Measurements from ENCODE around the gene EPYC.

The EPYC gene, protein sequence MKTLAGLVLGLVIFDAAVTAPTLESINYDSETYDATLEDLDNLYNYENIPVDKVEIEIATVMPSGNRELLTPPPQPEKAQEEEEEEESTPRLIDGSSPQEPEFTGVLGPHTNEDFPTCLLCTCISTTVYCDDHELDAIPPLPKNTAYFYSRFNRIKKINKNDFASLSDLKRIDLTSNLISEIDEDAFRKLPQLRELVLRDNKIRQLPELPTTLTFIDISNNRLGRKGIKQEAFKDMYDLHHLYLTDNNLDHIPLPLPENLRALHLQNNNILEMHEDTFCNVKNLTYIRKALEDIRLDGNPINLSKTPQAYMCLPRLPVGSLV

GRCh38 chr12:91004872-91005271 is at the start of gene EPYC:
EPYC (minus strand) TSS chr12:91004972; CDS start chr12:91002565, 2,407 bp downstream.
- no peak for DNase-seq

DNA sequence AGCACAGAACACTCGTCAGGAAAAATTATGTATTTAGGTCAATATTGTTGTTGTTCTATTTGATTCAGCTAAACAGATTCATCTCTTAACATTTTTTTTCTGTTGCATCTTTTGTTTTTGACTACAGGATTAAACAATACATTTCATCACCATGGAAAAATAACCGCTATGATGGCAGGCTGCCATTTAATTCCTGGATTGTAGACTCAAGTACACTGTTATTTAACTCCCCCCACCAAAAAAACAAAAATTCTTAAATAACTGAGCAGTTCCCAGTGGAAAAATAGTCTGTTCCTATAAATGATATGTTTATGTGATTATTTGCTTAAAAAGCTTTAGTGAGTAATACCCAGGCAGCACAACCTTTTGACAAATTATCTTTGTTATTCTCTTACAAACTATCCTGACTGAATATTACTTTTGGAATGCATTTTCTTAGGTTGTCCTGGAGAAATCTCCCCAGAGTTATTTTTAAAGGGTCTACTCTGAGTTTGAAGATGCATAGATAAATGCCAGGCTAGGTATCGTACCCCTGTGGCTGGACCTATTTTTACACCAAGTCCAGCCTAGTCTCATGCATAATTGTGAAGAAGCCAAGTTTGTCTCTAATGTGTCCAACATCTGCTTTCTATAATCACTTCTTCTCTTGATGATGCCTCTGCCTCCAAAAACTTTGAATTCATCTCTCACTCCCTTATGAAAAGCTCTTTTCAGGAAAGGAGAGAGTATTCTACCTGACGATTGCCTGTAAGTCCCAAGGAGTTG is 49.4 kb upstream of the EPYC start:
- peak; percentile 70 for DNase-seq

GRCh38 chr12:91052026-91052425 is 47.3 kb upstream of the EPYC start:
- no peak for DNase-seq

DNA sequence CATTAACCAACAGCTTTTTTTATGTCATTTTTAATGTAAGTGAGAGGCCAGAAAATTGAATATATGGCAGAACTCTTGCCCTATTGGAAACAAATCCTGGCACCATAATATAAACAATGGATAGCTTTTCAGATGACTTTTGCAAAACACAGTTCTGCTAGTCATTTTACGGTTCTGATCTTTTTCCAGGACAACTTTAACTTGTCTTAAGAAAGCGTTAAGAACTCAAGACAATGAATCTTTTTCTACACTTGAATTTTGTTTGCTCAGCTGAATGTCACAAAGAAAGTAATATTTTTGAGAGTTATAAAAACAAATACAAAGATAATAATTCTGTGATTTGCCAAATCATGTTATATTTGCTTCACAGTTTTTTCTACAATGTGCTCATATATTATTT is 39.8 kb upstream of the EPYC start:
- DNase-seq = no peak

DNA sequence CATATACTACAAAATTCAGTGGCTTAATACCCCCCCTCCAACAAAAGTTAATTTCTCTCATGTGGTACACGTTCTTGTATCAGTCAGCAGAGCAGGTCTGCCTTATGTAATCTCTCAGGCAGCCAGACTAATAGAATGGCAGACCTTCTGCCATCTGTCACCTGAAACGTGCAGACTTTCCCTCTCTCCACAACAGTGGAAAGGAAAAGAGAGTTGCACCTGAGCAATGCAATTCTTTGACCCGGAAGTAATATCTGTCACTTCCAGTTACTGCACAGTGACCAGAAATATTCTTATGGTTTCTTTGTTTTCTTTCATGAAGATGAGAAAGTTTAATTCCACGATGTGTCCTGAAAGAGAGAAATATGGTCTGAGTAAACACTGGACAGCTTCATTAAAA is 38.6 kb upstream of the EPYC start:
- no peak for DNase-seq

DNA sequence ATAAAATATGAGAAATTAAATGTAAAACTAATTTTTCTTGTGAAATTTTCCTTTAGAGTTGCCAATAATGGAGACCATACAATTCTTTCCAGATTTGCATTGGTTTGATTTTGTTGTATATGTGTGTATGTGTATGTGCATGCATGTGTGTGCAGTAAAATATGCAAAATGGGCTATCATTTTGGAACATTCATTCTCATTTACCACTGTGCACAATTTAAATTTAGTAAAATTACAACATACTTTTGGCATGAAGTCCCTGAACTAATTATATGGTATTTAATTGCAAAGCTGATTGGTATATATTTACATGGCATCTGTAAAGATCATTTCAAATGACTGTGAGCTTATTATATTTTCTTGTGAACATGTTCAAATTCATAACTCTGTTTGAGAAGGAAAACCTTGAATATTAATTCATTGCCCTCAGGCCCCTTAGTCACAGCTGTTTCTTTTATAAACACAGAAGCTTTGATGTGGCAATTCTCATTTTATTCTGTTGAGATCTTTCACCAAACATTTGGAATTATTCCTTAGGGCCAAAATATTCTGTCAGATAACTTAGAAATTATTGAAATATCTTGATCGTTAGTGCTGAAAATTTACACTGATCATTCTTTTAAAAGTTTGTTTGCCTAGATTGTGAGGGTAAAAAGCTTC is 35.5 kb upstream of the EPYC start:
- no peak for DNase-seq

- no peak for DNase-seq
These were observed 32.5 kb upstream of the EPYC start for GRCh38 chr12:91037276-91037675.

DNA sequence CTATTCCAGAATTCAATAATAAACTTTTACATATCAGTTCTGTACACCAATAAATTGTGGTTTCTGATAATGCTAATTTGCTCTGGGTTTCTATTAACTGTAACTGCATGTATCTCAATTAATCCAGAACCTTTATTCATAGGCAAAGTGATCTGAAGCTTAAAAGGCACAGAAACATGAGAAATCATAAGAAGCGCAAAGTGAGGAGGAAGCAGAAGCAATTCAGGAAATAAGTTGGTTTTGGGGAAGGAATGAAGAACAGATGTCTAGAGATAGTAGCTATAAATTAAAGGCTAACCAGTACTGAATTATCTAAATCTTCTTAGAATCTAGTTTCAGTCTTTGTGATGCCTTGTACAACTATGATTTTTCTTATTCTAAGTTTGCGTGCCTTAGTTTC is 28.5 kb upstream of the EPYC start:
- no peak for DNase-seq

GRCh38 chr12:91023326-91024004 is 18.7 kb upstream of the EPYC start:
- no peak for DNase-seq

DNA sequence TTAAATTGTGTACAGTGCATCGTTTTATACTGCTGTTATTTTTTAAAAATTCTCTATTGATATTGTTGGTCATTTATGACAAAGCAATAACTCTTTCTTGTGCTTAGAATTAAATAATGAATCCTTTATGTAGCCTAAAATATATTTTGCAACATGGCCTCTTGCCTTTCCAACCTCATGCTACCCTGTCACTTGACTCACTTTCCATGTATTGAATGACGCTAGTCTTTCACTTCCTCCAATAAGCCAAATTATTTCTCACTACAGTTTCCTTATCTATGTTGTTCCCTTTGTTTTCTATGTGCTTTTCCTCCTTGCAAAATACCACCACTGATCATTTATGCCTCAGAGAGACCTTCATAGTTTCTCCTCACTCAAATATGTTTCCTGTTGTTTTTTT is 16.3 kb upstream of the EPYC start:
- no peak for DNase-seq

DNA sequence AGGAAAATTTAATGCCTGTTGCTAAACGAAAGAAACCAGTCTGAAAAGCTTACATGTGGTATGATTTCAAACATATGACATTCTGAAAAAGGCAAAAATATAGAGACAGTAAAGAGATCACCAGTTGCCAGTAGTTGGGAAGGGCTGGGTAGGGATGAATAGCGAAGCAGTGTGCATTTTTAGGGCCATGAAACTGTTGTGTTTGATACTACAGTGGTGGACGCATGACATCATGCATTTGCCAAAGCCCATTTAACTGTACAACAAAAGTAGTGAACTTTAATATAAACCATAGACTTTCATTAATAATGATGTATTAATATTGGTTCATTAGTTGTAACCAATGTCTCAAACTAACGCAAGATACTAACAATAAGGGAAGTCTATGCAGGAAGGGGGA is 14.7 kb upstream of the EPYC start:
- no peak for DNase-seq

- DNase-seq = no peak
These were observed 12.9 kb upstream of the EPYC start for GRCh38 chr12:91017511-91018263.

DNA sequence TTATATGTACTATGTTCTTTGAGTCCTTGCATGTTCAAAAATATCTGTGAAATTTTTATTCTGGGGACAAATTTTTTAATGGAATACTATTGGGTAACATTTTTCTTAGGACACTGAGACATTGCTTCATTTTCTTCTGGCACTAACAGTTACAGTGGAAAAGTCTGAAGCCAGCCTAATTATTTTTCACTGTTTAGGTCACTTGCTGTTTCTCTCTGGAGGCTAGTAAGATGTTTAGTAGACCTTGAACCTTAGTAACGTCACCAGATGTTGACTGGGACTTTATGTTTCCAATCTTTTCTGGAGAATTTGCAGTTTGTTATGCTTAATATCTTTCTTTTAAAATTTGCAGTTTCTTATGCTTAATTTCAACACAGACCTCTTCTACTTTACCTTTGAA is 12.3 kb upstream of the EPYC start:
- no peak for DNase-seq

DNA sequence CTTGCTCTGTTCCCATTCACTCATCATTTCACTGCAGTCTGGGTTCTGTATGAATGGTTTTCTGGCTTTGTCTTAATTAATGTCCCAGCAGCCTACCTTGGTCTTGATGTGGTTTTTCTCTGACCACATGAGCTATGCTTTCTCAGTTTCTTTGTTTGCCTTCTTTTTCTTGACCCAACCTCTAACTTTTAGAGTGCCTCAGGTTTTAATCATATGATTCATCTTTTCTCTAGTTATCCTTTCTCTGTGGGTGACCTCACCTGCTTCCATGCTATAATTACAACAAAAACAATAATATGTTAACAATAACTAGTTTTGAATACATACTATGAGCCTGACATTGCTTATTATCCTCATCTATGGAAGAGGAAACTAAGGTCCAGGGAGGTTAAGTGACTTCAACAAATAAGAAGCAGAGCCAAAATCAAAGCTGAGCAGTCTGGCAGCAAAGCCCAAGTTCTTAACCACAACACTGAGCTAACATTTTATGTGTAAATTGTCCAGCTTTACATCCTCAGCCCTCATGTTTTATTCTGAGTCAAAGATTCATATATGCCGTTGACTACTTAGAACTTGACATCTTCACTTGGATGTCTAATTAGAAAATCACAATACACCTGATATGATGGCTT is 4.7 kb upstream of the EPYC start:
- no peak for DNase-seq

GRCh38 chr12:91007531-91008290 is 2.9 kb upstream of the EPYC start:
- no peak for DNase-seq

DNA sequence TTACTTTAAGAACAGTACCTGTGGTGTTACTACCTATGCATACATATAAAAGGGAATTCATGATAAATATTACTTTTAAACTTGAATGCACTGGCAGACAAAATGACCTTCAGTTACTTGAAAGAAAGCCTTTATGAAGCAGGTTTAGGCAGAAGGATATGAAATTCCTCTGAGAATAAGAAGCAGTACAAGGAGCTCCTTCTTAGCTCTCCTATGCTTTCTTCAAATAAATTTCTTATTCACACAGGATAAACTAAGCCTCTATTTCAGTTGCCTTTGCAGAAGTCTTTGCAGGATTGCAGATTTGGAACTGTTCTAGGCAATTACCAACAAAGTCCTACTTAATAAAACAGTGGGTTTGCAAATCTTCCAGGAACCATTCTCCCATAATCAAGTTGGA is 1.0 kb downstream of the EPYC start:
- DNase-seq = no peak

DNA sequence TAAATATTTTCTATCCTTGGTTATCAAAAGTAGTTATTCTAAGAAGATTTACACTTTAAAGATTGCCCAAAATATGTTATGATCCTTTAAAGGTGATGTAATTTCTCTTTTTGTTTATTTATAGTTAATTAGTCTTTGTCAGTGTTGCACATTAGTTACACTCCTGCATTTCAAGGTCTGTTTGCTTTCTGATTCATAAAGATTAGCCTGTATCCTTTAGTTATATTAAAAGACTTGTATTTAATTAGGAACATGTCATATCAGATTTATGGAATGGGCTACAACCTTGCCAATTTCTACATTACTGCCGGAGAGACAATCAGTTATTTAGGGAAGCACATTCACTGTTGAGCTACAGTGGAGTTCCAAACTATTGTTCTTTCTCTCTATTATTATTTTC is 3.5 kb downstream of the EPYC start:
- DNase-seq = no peak

GRCh38 chr12:90999966-91000365 is 4.8 kb downstream of the EPYC start:
- no peak for DNase-seq

DNA sequence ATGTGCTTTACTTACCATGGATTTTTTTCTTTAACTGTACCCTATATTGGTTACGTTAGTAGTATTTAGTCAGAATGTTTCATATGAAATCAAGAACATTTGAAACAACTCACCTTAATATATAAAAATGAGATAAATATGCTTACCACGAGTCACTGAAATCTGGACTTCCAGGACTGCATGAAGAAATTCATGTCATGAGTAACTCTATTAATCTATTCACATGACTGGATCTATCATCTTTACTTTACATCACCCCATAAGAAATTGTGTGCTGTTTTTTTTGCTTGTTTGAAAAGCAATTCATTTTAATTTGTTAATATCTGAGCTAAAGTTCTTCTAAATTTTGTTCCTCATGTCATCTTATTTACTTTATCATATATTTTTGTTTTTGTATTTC is 5.2 kb downstream of the EPYC start:
- DNase-seq = no peak

DNA sequence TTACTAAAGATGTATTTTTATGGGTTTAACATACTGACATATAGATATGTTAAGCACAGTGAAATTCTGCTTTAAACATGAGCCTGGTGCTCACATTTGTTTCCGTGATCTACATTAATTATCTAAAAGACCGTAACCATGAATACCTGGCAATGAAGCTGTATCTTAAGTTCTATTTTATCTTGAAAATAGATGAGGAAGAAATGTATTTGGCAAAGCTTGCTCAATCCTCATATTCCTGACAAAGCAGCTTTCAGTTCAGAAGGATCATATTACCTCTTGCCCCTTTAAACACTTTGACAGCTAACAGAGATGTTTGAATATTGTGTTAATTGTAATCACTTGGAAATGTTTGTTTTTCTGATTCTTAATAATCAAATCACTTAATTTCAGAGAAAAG is 9.8 kb downstream of the EPYC start:
- no peak for DNase-seq

DNA sequence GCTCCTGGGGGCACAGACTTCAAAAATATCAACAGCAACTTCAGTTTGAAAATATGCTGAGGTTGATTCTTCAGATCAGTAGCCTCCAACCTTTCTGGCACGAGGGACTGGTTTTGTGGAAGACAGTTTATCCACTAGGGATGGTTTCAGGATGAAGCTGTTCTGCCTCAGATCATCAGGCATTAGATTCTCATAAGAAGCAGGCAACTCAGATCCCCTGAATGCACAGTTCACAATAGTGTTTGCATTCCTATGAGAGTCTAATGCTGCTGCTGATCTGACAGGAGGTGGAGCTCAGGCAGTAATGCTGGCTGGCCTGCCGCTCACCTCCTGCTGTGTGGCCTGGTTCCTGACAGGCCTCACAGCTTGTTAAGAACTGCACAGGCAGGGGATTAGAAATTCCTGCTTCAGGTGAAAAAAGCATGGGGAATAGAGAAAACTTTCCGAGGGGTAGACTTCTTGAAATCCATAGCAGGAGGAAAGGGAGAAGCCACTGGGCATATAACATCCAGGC is 12.8 kb downstream of the EPYC start:
- no peak for DNase-seq
